ENCODE data around the gene RAB5A. TPM values are rescaled to one million over a fixed set of nuclear protein-coding genes. Genes with fewer than 3 reads are reported as not detected.
"Not testable (repeated sequence)": the region's sequence is repeated elsewhere in the genome, so short reads cannot be mapped to it uniquely, and the experiment has no call there.

RAB5A gene
- 10 to 100 TPM; 39.6 to 87.3 (median 55.5) TPM for total RNA-seq

GRCh38 chr3:19946832-19947548 lies at the start of gene RAB5A:
Gene RAB5A (plus strand): TSS chr3:19947097. CDS start chr3:19950899, 3,802 bp downstream.
- peak within 1 kb of the TSS; percentile 94 to 98 for H3K27ac ChIP-seq
- in situ Hi-C loops (cut with MboI; ENCODE audit: low pct_unique_long_range_greater_than_20kb in 2 of 9, low sequenced_read_pairs in 9 of 9, unreplicated experiment in 9 of 9): no loop called here
- H3K4me1 ChIP-seq (replicated peaks in 1 of 2): peaks cover 11 to 26% of the 10 kb centered on the region in 2 donors
- peak; percentile 85 to 96 (median 93) for ATAC-seq (replicated peaks in 6 of 8)
- WGBS, 10 experiments: 0% methylated on average over 1 to 3 of the region's 73 CpGs; no CpG with 5 or more reads in 8 of the 10 experiments
- H3K4me3 ChIP-seq: peak within 1 kb of the TSS; percentile 60 to 95 (median 64)

GRCh38 chr3:19898721-19899120 lies 48.2 kb upstream of the RAB5A start:
- Histone ChIP-seq H3K4me3 (no peak overlapping the region), H3K4me1 (replicated peaks in 1 of 2) (peaks cover 0 to 2% of the 10 kb centered on the region in 2 donors), H3K27ac (no peak overlapping the region)
- in situ Hi-C loops (cut with MboI; ENCODE audit: low pct_unique_long_range_greater_than_20kb in 2 of 9, low sequenced_read_pairs in 9 of 9, unreplicated experiment in 9 of 9): no loop called here
- WGBS, 10 experiments: 8 to 63% (median 47%) methylated on average over 1 to 2 of the region's 2 CpGs; no CpG with 5 or more reads in 2 of the 10 experiments
- ATAC-seq (replicated peaks in 6 of 8): peak in 1 of 8 experiments; percentile 59

- peaks cover 0 to 2% of the 10 kb centered on the region in 2 donors for H3K4me1 ChIP-seq (replicated peaks in 1 of 2)
- no peak for ATAC-seq (replicated peaks in 6 of 8)
- in situ Hi-C loops (cut with MboI; ENCODE audit: low pct_unique_long_range_greater_than_20kb in 2 of 9, low sequenced_read_pairs in 9 of 9, unreplicated experiment in 9 of 9): no loop called here
- 83 to 100% (median 93%) methylated on average over 1 to 2 of the region's 2 CpGs; no CpG with 5 or more reads in 2 of the 10 experiments for WGBS, 10 experiments
- no peak overlapping the region for H3K4me3 ChIP-seq
- no peak overlapping the region for H3K27ac ChIP-seq
These were observed 47.6 kb upstream of the RAB5A start for GRCh38 chr3:19899264-19899663.

- H3K27ac ChIP-seq; in situ Hi-C loops (cut with MboI; ENCODE audit: low pct_unique_long_range_greater_than_20kb in 2 of 9, low sequenced_read_pairs in 9 of 9, unreplicated experiment in 9 of 9); H3K4me1 ChIP-seq (replicated peaks in 1 of 2); H3K4me3 ChIP-seq; ATAC-seq (replicated peaks in 6 of 8): not testable (repeated sequence)
- 62 to 96% (median 83%) methylated on average over 3 to 7 of the region's 7 CpGs for WGBS, 10 experiments
These were observed 47.1 kb upstream of the RAB5A start for GRCh38 chr3:19899833-19900232.

- H3K4me1 ChIP-seq (replicated peaks in 1 of 2): peaks cover 0 to 2% of the 10 kb centered on the region in 2 donors
- H3K27ac ChIP-seq: no peak overlapping the region
- H3K4me3 ChIP-seq: no peak overlapping the region
- in situ Hi-C loops (cut with MboI; ENCODE audit: low pct_unique_long_range_greater_than_20kb in 2 of 9, low sequenced_read_pairs in 9 of 9, unreplicated experiment in 9 of 9): no loop called here
- peak in 3 of 8 experiments; percentile 19 to 41 (median 35) for ATAC-seq (replicated peaks in 6 of 8)
- WGBS, 10 experiments: 6 to 100% (median 58%) methylated on average over 1 to 5 of the region's 5 CpGs; no CpG with 5 or more reads in 2 of the 10 experiments
These were observed 45.6 kb upstream of the RAB5A start for GRCh38 chr3:19901337-19901736.

- peaks cover 0 to 2% of the 10 kb centered on the region in 2 donors for H3K4me1 ChIP-seq (replicated peaks in 1 of 2)
- in situ Hi-C loops (cut with MboI; ENCODE audit: low pct_unique_long_range_greater_than_20kb in 2 of 9, low sequenced_read_pairs in 9 of 9, unreplicated experiment in 9 of 9): no loop called here
- peak in 2 of 8 experiments; percentile 54 to 56 for ATAC-seq (replicated peaks in 6 of 8)
- no peak overlapping the region for H3K27ac ChIP-seq
- H3K4me3 ChIP-seq: no peak overlapping the region
- WGBS, 10 experiments: 50 to 100% (median 94%) methylated on average over 2 to 4 of the region's 4 CpGs; no CpG with 5 or more reads in 2 of the 10 experiments
These were observed 45.0 kb upstream of the RAB5A start for GRCh38 chr3:19901918-19902317.

- ATAC-seq (replicated peaks in 6 of 8): no peak
- in situ Hi-C loops (cut with MboI; ENCODE audit: low pct_unique_long_range_greater_than_20kb in 2 of 9, low sequenced_read_pairs in 9 of 9, unreplicated experiment in 9 of 9): no loop called here
- H3K27ac ChIP-seq: no peak overlapping the region
- H3K4me1 ChIP-seq (replicated peaks in 1 of 2): peaks cover 0 to 2% of the 10 kb centered on the region in 2 donors
- 28 to 85% (median 67%) methylated on average over 1 to 2 of the region's 2 CpGs; no CpG with 5 or more reads in 3 of the 10 experiments for WGBS, 10 experiments
- no peak overlapping the region for H3K4me3 ChIP-seq
These were observed 43.2 kb upstream of the RAB5A start for GRCh38 chr3:19903649-19904048.

GRCh38 chr3:19907523-19907922 lies 39.4 kb upstream of the RAB5A start:
- Histone ChIP-seq H3K27ac (no peak overlapping the region), H3K4me1 (replicated peaks in 1 of 2) (no peaks in the 10 kb centered on the region), H3K4me3 (no peak overlapping the region)
- in situ Hi-C loops (cut with MboI; ENCODE audit: low pct_unique_long_range_greater_than_20kb in 2 of 9, low sequenced_read_pairs in 9 of 9, unreplicated experiment in 9 of 9): no loop called here
- 67 to 100% (median 83%) methylated on average over 1 to 3 of the region's 3 CpGs; no CpG with 5 or more reads in 1 of the 10 experiments for WGBS, 10 experiments
- ATAC-seq (replicated peaks in 6 of 8): no peak

GRCh38 chr3:19911452-19911851 lies 35.4 kb upstream of the RAB5A start:
- in situ Hi-C loops (cut with MboI; ENCODE audit: low pct_unique_long_range_greater_than_20kb in 2 of 9, low sequenced_read_pairs in 9 of 9, unreplicated experiment in 9 of 9): no loop called here
- H3K27ac ChIP-seq: no peak overlapping the region
- ATAC-seq (replicated peaks in 6 of 8): no peak
- H3K4me1 ChIP-seq (replicated peaks in 1 of 2): no peaks in the 10 kb centered on the region
- H3K4me3 ChIP-seq: no peak overlapping the region

GRCh38 chr3:19917167-19917566 lies 29.7 kb upstream of the RAB5A start:
- Histone ChIP-seq H3K27ac (no peak overlapping the region), H3K4me3 (no peak overlapping the region), H3K4me1 (replicated peaks in 1 of 2) (no peaks in the 10 kb centered on the region)
- no peak for ATAC-seq (replicated peaks in 6 of 8)
- 38 to 100% (median 83%) methylated on average over 1 of the region's 1 CpG; no CpG with 5 or more reads in 5 of the 10 experiments for WGBS, 10 experiments
- in situ Hi-C loops (cut with MboI; ENCODE audit: low pct_unique_long_range_greater_than_20kb in 2 of 9, low sequenced_read_pairs in 9 of 9, unreplicated experiment in 9 of 9): no loop called here

- 11 to 90% (median 61%) methylated on average over 3 to 4 of the region's 4 CpGs for WGBS, 10 experiments
- in situ Hi-C loops (cut with MboI; ENCODE audit: low pct_unique_long_range_greater_than_20kb in 2 of 9, low sequenced_read_pairs in 9 of 9, unreplicated experiment in 9 of 9): no loop called here
- no peaks in the 10 kb centered on the region for H3K4me1 ChIP-seq (replicated peaks in 1 of 2)
- H3K4me3 ChIP-seq: no peak overlapping the region
- H3K27ac ChIP-seq: no peak overlapping the region
- no peak for ATAC-seq (replicated peaks in 6 of 8)
These were observed 26.4 kb upstream of the RAB5A start for GRCh38 chr3:19920401-19921080.

GRCh38 chr3:19931180-19931692 lies 15.7 kb upstream of the RAB5A start:
- ATAC-seq (replicated peaks in 6 of 8): no peak
- Histone ChIP-seq H3K4me3 (no peak overlapping the region), H3K27ac (no peak overlapping the region), H3K4me1 (replicated peaks in 1 of 2) (peaks cover 0 to 7% of the 10 kb centered on the region in 2 donors)
- WGBS, 10 experiments: 26 to 100% (median 84%) methylated on average over 1 to 2 of the region's 2 CpGs; no CpG with 5 or more reads in 2 of the 10 experiments
- in situ Hi-C loops (cut with MboI; ENCODE audit: low pct_unique_long_range_greater_than_20kb in 2 of 9, low sequenced_read_pairs in 9 of 9, unreplicated experiment in 9 of 9): no loop called here

GRCh38 chr3:19931767-19932188 lies 15.1 kb upstream of the RAB5A start:
- Histone ChIP-seq H3K4me3 (no peak overlapping the region), H3K27ac (no peak overlapping the region), H3K4me1 (replicated peaks in 1 of 2) (peaks cover 0 to 7% of the 10 kb centered on the region in 2 donors)
- 22 to 100% (median 80%) methylated on average over 1 of the region's 1 CpG; no CpG with 5 or more reads in 1 of the 10 experiments for WGBS, 10 experiments
- in situ Hi-C loops (cut with MboI; ENCODE audit: low pct_unique_long_range_greater_than_20kb in 2 of 9, low sequenced_read_pairs in 9 of 9, unreplicated experiment in 9 of 9): no loop called here
- no peak for ATAC-seq (replicated peaks in 6 of 8)

Measured in motor neuron (in vitro differentiated cells).